KMS-11 (cell line): Measurements from ENCODE around the gene PRKAR1B.

Experiments used
- H2AFZ ChIP-seq: fragments of 200-600 bp; sonication (generic); 2 replicates; pipeline ENCODE4 v1.6.1; 2016; ENCODE audit warnings: antibody characterized with exemption, mixed run types, low read depth
- H3K27ac ChIP-seq: fragments of 200-600 bp; sonication (generic); 2 replicates; pipeline ENCODE4 v1.6.1; 2016; ENCODE audit warnings: mild to moderate bottlenecking, mixed run types
- H3K27me3 ChIP-seq: fragments of 200-600 bp; sonication (generic); 2 replicates; pipeline ENCODE4 v1.6.1; 2017; ENCODE audit warnings: mild to moderate bottlenecking, low read depth, mixed run types, moderate library complexity; ENCODE audit not compliant: insufficient read depth
- H3K36me3 ChIP-seq: fragments of 200-600 bp; sonication (generic); 2 replicates; pipeline ENCODE4 v1.6.1; 2017; ENCODE audit warnings: mild to moderate bottlenecking, mixed run types; ENCODE audit not compliant: insufficient read depth
- H3K4me1 ChIP-seq: fragments of 200-600 bp; sonication (generic); 2 replicates; pipeline ENCODE4 v1.6.1; 2016; ENCODE audit warnings: mild to moderate bottlenecking, low read depth, mixed run types; ENCODE audit not compliant: poor library complexity, severe bottlenecking
- H3K4me2 ChIP-seq: fragments of 200-600 bp; sonication (generic); 2 replicates; pipeline ENCODE4 v1.7.0; 2016; ENCODE audit warnings: mild to moderate bottlenecking, mixed run types
- H3K4me3 ChIP-seq: fragments of 200-600 bp; sonication (generic); IDR thresholded peaks from 2 replicates; pipeline ENCODE4 v1.6.1; 2017; ENCODE audit warnings: low read depth, low read length, mixed read lengths; ENCODE audit not compliant: insufficient read depth
- H3K79me2 ChIP-seq: fragments of 200-600 bp; sonication (generic); 2 replicates; pipeline ENCODE4 v1.6.1; 2016; ENCODE audit warnings: low read depth, mixed run types; ENCODE audit not compliant: insufficient read depth
- H3K9ac ChIP-seq: fragments of 200-600 bp; sonication (generic); 2 replicates; pipeline ENCODE4 v1.6.1; 2016; ENCODE audit warnings: mild to moderate bottlenecking, mixed run types
- H4K20me1 ChIP-seq: fragments of 200-600 bp; sonication (generic); 2 replicates; pipeline ENCODE4 v1.6.1; 2016; ENCODE audit warnings: mild to moderate bottlenecking, mixed run types; ENCODE audit not compliant: insufficient read depth
- CTCF ChIP-seq: fragments of 200-600 bp; sonication (generic); conservative IDR thresholded peaks from 2 replicates; pipeline ENCODE4 v1.6.1; 2017; ENCODE audit warnings: low read depth, mild to moderate bottlenecking, antibody characterized with exemption, low read length, moderate library complexity, mixed read lengths

The PRKAR1B gene

GRCh38 chr7:685540-685939, 41.5 kb downstream of the PRKAR1B start:
- H2AFZ ChIP-seq = no peak overlapping the region
- no peaks in the 10 kb centered on the region for H3K27me3 ChIP-seq
- no peaks in the 10 kb centered on the region for H4K20me1 ChIP-seq
- no peaks in the 10 kb centered on the region for H3K4me1 ChIP-seq
- no peak for TF ChIP-seq CTCF
- no peaks in the 10 kb centered on the region for H3K79me2 ChIP-seq
- no peaks in the 10 kb centered on the region; the same call in 1 of the 2 replicates for H3K36me3 ChIP-seq
- no peak overlapping the region for H3K27ac ChIP-seq
- H3K4me2 ChIP-seq = no peak overlapping the region
- no peak overlapping the region for H3K9ac ChIP-seq
- H3K4me3 ChIP-seq = no peak overlapping the region

GRCh38 chr7:684416-684815, 42.7 kb downstream of the PRKAR1B start:
- H2AFZ ChIP-seq = no peak overlapping the region
- TF ChIP-seq CTCF = no peak
- H4K20me1 ChIP-seq = no peaks in the 10 kb centered on the region
- no peaks in the 10 kb centered on the region for H3K79me2 ChIP-seq
- H3K4me2 ChIP-seq = no peak overlapping the region
- H3K9ac ChIP-seq = no peak overlapping the region
- H3K4me3 ChIP-seq = no peak overlapping the region
- H3K27ac ChIP-seq = no peak overlapping the region
- no peaks in the 10 kb centered on the region for H3K4me1 ChIP-seq
- no peaks in the 10 kb centered on the region for H3K27me3 ChIP-seq
- no peaks in the 10 kb centered on the region; the same call in 1 of the 2 replicates for H3K36me3 ChIP-seq

- no peaks in the 10 kb centered on the region for H3K27me3 ChIP-seq
- no peak overlapping the region for H3K27ac ChIP-seq
- no peak overlapping the region for H3K4me3 ChIP-seq
- no peaks in the 10 kb centered on the region for H3K79me2 ChIP-seq
- no peaks in the 10 kb centered on the region; the same call in 1 of the 2 replicates for H3K36me3 ChIP-seq
- no peak overlapping the region for H3K4me2 ChIP-seq
- no peaks in the 10 kb centered on the region for H3K4me1 ChIP-seq
- H2AFZ ChIP-seq = no peak overlapping the region
- no peaks in the 10 kb centered on the region for H4K20me1 ChIP-seq
- H3K9ac ChIP-seq = no peak overlapping the region
- no peak for TF ChIP-seq CTCF
Measured at GRCh38 chr7:683526-684205, 43.4 kb downstream of the PRKAR1B start.

- Histone ChIP-seq H3K4me3 (no peak overlapping the region), H3K79me2 (no peaks in the 10 kb centered on the region), H3K36me3 (no peaks in the 10 kb centered on the region; the same call in none of the 2 replicates), H3K27ac (no peak overlapping the region), H3K4me2 (no peak overlapping the region), H3K27me3 (no peaks in the 10 kb centered on the region), H2AFZ (no peak overlapping the region), H3K9ac (no peak overlapping the region), H4K20me1 (no peaks in the 10 kb centered on the region), H3K4me1 (no peaks in the 10 kb centered on the region)
- no peak for TF ChIP-seq CTCF
Measured at GRCh38 chr7:682810-683209, 44.3 kb downstream of the PRKAR1B start.
